Kidney epithelial cell (primary cell): ENCODE results near the gene EIF4ENIF1. TPM values are rescaled to one million over a fixed set of nuclear protein-coding genes. Genes with fewer than 3 reads are reported as not detected.

Experiments
- DNase-seq: peaks from one replicate; pipeline ENCODE4 v3.0.0-alpha.2; 2010; ENCODE audit warnings: low read depth
- H3K27me3 ChIP-seq: 2 replicates; pipeline ENCODE4 v1.6.0; 2011; ENCODE audit warnings: low read length; ENCODE audit not compliant: control insufficient read depth, insufficient read depth
- H3K36me3 ChIP-seq: 2 replicates; pipeline ENCODE4 v1.5.1; 2011; ENCODE audit warnings: low read length; ENCODE audit not compliant: control insufficient read depth, insufficient read depth
- H3K4me3 ChIP-seq: 2 replicates; pipeline ENCODE4 v1.5.1; 2011; ENCODE audit warnings: low read depth, mild to moderate bottlenecking, control low read depth, low read length
- total RNA-seq: library from RNA; depleted of rRNA; stranded (reverse); fragments of >200 nt; gene quantifications from 2 replicates; pipeline ENCODE4 v1.2.3, GENCODE V29; 2015
- TF ChIP-seq, protein P1 (sequence below): IDR thresholded peaks from 2 replicates; pipeline ENCODE4 v1.5.1; 2011; ENCODE audit warnings: mild to moderate bottlenecking, moderate library complexity, low read length, control low read depth, inconsistent platforms; ENCODE audit not compliant: insufficient read depth, poor library complexity, severe bottlenecking

Gene EIF4ENIF1
- total RNA-seq, 1 donor from 2014 or later: 11.9 TPM

DNA sequence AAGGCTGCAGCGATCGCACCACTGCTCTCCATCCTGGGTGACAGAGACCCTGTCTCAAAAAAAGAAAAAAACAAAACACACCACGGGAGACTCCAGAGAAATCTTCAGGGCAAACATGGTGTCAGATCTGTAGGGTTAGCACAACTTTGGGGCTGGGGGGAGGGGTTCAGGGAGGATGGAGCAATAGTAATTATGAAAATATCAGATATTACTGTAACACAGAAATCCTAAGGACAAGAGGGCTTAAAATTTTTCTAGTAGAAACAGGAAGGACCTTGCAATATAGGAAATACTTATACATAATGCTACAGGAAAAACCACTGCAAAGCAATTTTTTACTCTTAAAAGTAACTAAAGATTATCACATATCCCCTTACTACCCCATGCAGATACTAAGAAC lies 13.8 kb downstream of the EIF4ENIF1 start:
- Histone ChIP-seq H3K36me3 (no peaks in the 10 kb centered on the region), H3K27me3 (no peaks in the 10 kb centered on the region), H3K4me3 (no peak overlapping the region)
- DNase-seq: no peak
- TF ChIP-seq, protein P1, sequence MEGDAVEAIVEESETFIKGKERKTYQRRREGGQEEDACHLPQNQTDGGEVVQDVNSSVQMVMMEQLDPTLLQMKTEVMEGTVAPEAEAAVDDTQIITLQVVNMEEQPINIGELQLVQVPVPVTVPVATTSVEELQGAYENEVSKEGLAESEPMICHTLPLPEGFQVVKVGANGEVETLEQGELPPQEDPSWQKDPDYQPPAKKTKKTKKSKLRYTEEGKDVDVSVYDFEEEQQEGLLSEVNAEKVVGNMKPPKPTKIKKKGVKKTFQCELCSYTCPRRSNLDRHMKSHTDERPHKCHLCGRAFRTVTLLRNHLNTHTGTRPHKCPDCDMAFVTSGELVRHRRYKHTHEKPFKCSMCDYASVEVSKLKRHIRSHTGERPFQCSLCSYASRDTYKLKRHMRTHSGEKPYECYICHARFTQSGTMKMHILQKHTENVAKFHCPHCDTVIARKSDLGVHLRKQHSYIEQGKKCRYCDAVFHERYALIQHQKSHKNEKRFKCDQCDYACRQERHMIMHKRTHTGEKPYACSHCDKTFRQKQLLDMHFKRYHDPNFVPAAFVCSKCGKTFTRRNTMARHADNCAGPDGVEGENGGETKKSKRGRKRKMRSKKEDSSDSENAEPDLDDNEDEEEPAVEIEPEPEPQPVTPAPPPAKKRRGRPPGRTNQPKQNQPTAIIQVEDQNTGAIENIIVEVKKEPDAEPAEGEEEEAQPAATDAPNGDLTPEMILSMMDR: no peak

DNA sequence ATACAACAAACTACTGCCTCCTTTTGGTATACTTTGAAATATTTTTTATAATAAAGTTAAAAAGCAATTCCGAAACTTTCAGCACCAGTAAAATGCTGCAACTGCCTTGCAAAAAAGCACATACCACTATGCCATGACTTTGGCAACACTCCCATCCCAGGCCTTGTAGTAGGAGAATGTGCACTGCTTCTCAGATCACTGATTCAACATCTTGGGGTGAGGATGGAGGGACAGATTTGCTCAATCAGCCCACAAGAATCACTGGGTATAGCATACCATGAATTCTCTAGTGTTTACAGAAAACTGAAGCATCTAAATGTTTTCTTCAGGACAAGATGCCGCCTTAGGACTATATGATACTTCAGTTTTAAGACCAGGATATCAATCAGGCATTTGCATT lies 14.9 kb downstream of the EIF4ENIF1 start:
- DNase-seq: no peak
- no peaks in the 10 kb centered on the region for H3K27me3 ChIP-seq
- TF ChIP-seq, protein P1: no peak
- H3K4me3 ChIP-seq: no peak overlapping the region
- no peaks in the 10 kb centered on the region for H3K36me3 ChIP-seq

DNA sequence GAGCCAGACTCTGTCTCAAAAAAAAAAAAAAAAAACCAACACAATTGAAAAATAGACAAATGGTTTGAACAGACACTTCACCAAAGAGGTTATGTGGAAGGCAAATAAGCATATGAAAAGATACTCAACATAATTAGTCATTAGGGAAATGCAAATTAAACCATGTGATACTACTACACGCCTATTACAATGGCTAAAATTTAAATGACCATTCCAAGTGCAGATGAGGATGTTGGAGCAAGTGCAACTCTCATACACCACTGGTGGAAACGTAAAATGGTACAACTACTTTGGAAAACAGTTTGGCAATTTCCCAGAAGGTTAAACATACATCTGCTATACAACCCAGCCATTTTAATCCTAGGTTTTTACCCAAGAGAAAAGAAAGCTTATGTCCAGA lies 24.3 kb downstream of the EIF4ENIF1 start:
- H3K36me3 ChIP-seq: no peaks in the 10 kb centered on the region
- no peaks in the 10 kb centered on the region for H3K27me3 ChIP-seq
- TF ChIP-seq, protein P1: no peak
- DNase-seq: no peak
- H3K4me3 ChIP-seq: no peak overlapping the region

DNA sequence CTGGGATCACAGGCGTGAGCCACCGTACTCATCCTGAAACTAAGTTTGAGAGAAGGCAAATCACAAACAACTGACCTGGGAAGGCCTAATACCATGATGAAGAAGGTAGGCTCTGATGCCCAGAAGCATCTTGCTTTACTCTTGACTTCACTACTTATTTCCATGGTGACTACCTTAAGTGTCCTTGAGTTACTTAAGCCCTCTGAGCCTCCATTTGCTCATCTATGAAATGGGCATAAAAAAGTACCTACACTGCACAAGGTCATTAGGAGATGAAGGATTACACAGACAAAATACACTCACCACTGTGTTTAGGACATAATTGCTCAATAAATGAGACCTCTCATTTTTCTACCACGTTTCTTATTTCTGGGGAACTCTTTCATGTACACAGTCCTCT lies 27.9 kb downstream of the EIF4ENIF1 start:
- Histone ChIP-seq H3K27me3 (no peaks in the 10 kb centered on the region), H3K36me3 (no peaks in the 10 kb centered on the region)
- TF ChIP-seq, protein P1: no peak

DNA sequence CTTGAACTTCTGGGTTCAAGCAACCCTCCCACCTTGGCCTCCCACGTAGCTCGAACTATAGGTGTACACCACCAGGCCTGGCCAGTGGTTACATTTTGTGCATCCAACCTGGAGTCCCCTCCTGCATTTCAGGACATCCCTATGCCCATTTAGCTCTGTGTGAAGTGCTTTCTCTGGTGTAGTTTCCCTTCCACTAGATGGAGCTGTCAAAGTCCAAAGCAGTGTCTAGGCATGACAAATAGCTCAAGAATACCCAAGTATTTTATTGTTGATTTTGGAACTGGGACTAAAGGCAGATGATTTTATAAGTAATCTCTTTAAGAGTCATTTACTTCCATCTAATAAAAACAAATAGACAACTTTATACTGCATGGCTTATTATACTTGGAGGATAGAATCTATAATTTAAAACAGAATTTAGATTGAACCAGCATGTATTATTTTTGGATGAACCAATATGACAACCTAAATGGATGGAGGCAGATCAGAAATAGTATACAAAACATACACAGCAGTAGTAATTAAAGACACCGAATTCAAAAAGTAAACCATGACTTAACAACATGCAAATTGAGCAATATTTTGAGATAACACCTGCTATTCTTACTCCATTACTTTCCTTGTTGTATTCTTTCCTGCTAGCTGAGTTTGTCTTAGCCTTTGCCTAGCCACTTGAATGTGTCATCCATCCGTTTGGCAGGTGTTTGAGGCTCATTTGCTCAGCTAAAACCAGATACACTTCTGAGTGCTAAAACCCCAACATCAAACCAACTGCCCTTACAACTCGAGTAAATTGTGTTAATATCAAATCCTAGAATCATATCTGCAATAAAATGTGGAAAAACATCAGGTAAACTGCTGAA lies 37.7 kb downstream of the EIF4ENIF1 start:
- no peak overlapping the region for H3K4me3 ChIP-seq
- no peaks in the 10 kb centered on the region for H3K27me3 ChIP-seq
- peak; percentile 4 for DNase-seq
- TF ChIP-seq, protein P1: peak; percentile 76
- peaks cover 2% of the 10 kb centered on the region for H3K36me3 ChIP-seq

More for the DNA sequence above, 27.9 kb downstream of the EIF4ENIF1 start:
- no peak overlapping the region for H3K4me3 ChIP-seq
- DNase-seq: no peak
